HEK293 (cell line): ENCODE data around the gene SLC39A1.

Experiments used
- TRIM28 ChIP-seq: IDR thresholded peaks from 2 replicates; pipeline ENCODE4 v1.6.1; 2011; ENCODE audit warnings: low read length, control low read depth, borderline replicate concordance
- TSHZ1 ChIP-seq: fragments of 450-650 bp; formaldehyde crosslinking; IDR thresholded peaks from 2 replicates; pipeline ENCODE4 v1.5.1; 2016; ENCODE audit warnings: missing biosample characterization, missing genetic modification characterization, borderline replicate concordance
- ZNF169 ChIP-seq: fragments of 450-650 bp; formaldehyde crosslinking; IDR thresholded peaks from 2 replicates; pipeline ENCODE4 v1.5.1; 2016; ENCODE audit warnings: missing biosample characterization, missing genetic modification characterization
- ZNF174 ChIP-seq: fragments of 450-650 bp; formaldehyde crosslinking; IDR thresholded peaks from 2 replicates; pipeline ENCODE4 v1.5.0; 2017; ENCODE audit warnings: missing biosample characterization, mild to moderate bottlenecking, missing genetic modification characterization
- ZNF18 ChIP-seq: fragments of 450-650 bp; formaldehyde crosslinking; IDR thresholded peaks from 2 replicates; pipeline ENCODE4 v1.5.1; 2016; ENCODE audit warnings: missing biosample characterization, missing genetic modification characterization
- ZNF239 ChIP-seq: fragments of 450-650 bp; formaldehyde crosslinking; IDR thresholded peaks from 2 replicates; pipeline ENCODE4 v1.5.1; 2016; ENCODE audit warnings: missing biosample characterization, missing genetic modification characterization
- ZNF302 ChIP-seq: fragments of 450-650 bp; formaldehyde crosslinking; IDR thresholded peaks from 2 replicates; pipeline ENCODE4 v1.5.1; 2016; ENCODE audit warnings: missing biosample characterization, missing genetic modification characterization, low read depth
- ZNF335 ChIP-seq: fragments of 450-650 bp; formaldehyde crosslinking; conservative IDR thresholded peaks from 2 replicates; pipeline ENCODE4 v1.5.1; 2016; ENCODE audit warnings: missing biosample characterization, missing genetic modification characterization
- ZNF366 ChIP-seq: fragments of 450-650 bp; formaldehyde crosslinking; conservative IDR thresholded peaks from 2 replicates; pipeline ENCODE4 v1.5.1; 2016; ENCODE audit warnings: missing biosample characterization, missing genetic modification characterization
- ZNF394 ChIP-seq: fragments of 450-650 bp; formaldehyde crosslinking; IDR thresholded peaks from 2 replicates; pipeline ENCODE4 v1.5.1; 2016; ENCODE audit warnings: missing biosample characterization, missing genetic modification characterization, mild to moderate bottlenecking, moderate library complexity, borderline replicate concordance
- ZNF529 ChIP-seq: fragments of 450-650 bp; formaldehyde crosslinking; IDR thresholded peaks from 2 replicates; pipeline ENCODE4 v1.5.1; 2017; ENCODE audit warnings: missing genetic modification characterization, missing biosample characterization; ENCODE audit not compliant: insufficient replicate concordance
- ZNF610 ChIP-seq: fragments of 450-650 bp; formaldehyde crosslinking; IDR thresholded peaks from 2 replicates; pipeline ENCODE4 v1.5.1; 2016; ENCODE audit warnings: missing biosample characterization, missing genetic modification characterization, borderline replicate concordance
- ZNF707 ChIP-seq: fragments of 450-650 bp; formaldehyde crosslinking; IDR thresholded peaks from 2 replicates; pipeline ENCODE4 v1.5.1; 2016; ENCODE audit warnings: missing biosample characterization, missing genetic modification characterization
- ZNF791 ChIP-seq: fragments of 450-650 bp; formaldehyde crosslinking; IDR thresholded peaks from 2 replicates; pipeline ENCODE4 v1.5.1; 2016; ENCODE audit warnings: missing biosample characterization, missing genetic modification characterization
- ZNF830 ChIP-seq: fragments of 450-650 bp; IDR thresholded peaks from 2 replicates; pipeline ENCODE4 v1.5.0; 2018; ENCODE audit warnings: missing biosample characterization, missing genetic modification characterization, low read depth, mild to moderate bottlenecking, moderate library complexity
- ZNF843 ChIP-seq: fragments of 450-650 bp; formaldehyde crosslinking; IDR thresholded peaks from 2 replicates; pipeline ENCODE4 v1.5.1; 2016; ENCODE audit warnings: missing biosample characterization, missing genetic modification characterization
- ZSCAN16 ChIP-seq: fragments of 450-650 bp; formaldehyde crosslinking; IDR thresholded peaks from 2 replicates; pipeline ENCODE4 v1.5.1; 2016; ENCODE audit warnings: missing biosample characterization, missing genetic modification characterization
- TF ChIP-seq, protein P1 (sequence below): fragments of 450-650 bp; formaldehyde crosslinking; conservative IDR thresholded peaks from 2 replicates; pipeline ENCODE4 v1.5.1; 2016; ENCODE audit warnings: low read depth, missing biosample characterization, missing genetic modification characterization
- TF ChIP-seq, protein P2 (sequence below): fragments of 450-650 bp; formaldehyde crosslinking; IDR thresholded peaks from 2 replicates; pipeline ENCODE4 v1.5.1; 2017; ENCODE audit warnings: missing biosample characterization, missing genetic modification characterization
- TF ChIP-seq, protein P3 (sequence below): fragments of 450-650 bp; IDR thresholded peaks from 2 replicates; pipeline ENCODE4 v1.5.1; 2018; ENCODE audit warnings: missing biosample characterization, mild to moderate bottlenecking, missing genetic modification characterization
- TF ChIP-seq, protein P4 (sequence below): fragments of 450-650 bp; formaldehyde crosslinking; IDR thresholded peaks from 2 replicates; pipeline ENCODE4 v1.5.1; 2016; ENCODE audit warnings: missing biosample characterization, missing genetic modification characterization

Gene SLC39A1

DNA sequence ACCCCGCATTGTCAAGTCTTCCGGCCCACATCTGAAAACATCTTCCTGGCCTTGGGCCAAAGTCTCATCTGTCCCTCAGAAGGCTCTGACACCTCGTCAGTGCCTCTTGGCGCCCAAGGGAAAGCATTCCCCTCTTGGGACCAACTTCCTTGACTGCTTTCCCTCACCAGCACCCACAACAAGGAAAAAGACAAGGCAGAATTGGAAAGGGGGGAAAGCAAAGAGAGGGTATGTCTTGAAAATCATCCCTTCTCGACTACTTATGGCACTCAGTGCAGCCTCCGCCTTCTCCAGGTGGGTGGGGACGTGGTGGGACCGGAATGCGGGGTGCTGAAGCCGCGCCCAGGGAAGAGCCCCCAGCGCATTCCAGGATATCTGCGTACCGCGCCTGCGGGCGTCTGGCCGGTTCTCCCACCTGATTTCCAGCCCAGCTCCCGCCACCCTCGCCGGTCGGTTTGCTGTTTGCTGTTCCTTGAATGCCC, 554 bp upstream of the SLC39A1 start (continued):
- TF ChIP-seq ZNF18 (tag by site-specific recombination) (no peak), ZSCAN16 (tag by site-specific recombination) (peak; percentile 47; the same call in 1 of the 2 replicates), ZNF843 (tag by site-specific recombination) (no peak), ZNF174 (no peak), ZNF791 (tag by site-specific recombination) (no peak), ZNF366 (tag by site-specific recombination) (peak; percentile 82), ZNF610 (tag by site-specific recombination) (no peak), ZNF529 (tag by site-specific recombination) (no peak), ZNF394 (tag by site-specific recombination) (no peak), TSHZ1 (0 out of 2 replicates have a peak, but pooled peaks have one; percentile 1), ZNF239 (tag by site-specific recombination) (no peak), ZNF707 (no peak), ZNF335 (tag by site-specific recombination) (peak; percentile 64; the same call in 1 of the 2 replicates), ZNF302 (no peak), ZNF830 (tag by site-specific recombination) (no peak), TRIM28 (no peak), ZNF169 (no peak)
- TF ChIP-seq, protein P1, sequence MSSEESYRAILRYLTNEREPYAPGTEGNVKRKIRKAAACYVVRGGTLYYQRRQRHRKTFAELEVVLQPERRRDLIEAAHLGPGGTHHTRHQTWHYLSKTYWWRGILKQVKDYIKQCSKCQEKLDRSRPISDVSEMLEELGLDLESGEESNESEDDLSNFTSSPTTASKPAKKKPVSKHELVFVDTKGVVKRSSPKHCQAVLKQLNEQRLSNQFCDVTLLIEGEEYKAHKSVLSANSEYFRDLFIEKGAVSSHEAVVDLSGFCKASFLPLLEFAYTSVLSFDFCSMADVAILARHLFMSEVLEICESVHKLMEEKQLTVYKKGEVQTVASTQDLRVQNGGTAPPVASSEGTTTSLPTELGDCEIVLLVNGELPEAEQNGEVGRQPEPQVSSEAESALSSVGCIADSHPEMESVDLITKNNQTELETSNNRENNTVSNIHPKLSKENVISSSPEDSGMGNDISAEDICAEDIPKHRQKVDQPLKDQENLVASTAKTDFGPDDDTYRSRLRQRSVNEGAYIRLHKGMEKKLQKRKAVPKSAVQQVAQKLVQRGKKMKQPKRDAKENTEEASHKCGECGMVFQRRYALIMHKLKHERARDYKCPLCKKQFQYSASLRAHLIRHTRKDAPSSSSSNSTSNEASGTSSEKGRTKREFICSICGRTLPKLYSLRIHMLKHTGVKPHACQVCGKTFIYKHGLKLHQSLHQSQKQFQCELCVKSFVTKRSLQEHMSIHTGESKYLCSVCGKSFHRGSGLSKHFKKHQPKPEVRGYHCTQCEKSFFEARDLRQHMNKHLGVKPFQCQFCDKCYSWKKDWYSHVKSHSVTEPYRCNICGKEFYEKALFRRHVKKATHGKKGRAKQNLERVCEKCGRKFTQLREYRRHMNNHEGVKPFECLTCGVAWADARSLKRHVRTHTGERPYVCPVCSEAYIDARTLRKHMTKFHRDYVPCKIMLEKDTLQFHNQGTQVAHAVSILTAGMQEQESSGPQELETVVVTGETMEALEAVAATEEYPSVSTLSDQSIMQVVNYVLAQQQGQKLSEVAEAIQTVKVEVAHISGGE, result peak; percentile 87
- TF ChIP-seq, protein P2, sequence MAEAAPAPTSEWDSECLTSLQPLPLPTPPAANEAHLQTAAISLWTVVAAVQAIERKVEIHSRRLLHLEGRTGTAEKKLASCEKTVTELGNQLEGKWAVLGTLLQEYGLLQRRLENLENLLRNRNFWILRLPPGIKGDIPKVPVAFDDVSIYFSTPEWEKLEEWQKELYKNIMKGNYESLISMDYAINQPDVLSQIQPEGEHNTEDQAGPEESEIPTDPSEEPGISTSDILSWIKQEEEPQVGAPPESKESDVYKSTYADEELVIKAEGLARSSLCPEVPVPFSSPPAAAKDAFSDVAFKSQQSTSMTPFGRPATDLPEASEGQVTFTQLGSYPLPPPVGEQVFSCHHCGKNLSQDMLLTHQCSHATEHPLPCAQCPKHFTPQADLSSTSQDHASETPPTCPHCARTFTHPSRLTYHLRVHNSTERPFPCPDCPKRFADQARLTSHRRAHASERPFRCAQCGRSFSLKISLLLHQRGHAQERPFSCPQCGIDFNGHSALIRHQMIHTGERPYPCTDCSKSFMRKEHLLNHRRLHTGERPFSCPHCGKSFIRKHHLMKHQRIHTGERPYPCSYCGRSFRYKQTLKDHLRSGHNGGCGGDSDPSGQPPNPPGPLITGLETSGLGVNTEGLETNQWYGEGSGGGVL (tag by site-specific recombination), result peak; percentile 30; the same call in 1 of the 2 replicates
- TF ChIP-seq, protein P3, sequence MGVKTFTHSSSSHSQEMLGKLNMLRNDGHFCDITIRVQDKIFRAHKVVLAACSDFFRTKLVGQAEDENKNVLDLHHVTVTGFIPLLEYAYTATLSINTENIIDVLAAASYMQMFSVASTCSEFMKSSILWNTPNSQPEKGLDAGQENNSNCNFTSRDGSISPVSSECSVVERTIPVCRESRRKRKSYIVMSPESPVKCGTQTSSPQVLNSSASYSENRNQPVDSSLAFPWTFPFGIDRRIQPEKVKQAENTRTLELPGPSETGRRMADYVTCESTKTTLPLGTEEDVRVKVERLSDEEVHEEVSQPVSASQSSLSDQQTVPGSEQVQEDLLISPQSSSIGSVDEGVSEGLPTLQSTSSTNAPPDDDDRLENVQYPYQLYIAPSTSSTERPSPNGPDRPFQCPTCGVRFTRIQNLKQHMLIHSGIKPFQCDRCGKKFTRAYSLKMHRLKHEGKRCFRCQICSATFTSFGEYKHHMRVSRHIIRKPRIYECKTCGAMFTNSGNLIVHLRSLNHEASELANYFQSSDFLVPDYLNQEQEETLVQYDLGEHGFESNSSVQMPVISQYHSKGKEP (tag by site-specific recombination), result no peak
- TF ChIP-seq, protein P4, sequence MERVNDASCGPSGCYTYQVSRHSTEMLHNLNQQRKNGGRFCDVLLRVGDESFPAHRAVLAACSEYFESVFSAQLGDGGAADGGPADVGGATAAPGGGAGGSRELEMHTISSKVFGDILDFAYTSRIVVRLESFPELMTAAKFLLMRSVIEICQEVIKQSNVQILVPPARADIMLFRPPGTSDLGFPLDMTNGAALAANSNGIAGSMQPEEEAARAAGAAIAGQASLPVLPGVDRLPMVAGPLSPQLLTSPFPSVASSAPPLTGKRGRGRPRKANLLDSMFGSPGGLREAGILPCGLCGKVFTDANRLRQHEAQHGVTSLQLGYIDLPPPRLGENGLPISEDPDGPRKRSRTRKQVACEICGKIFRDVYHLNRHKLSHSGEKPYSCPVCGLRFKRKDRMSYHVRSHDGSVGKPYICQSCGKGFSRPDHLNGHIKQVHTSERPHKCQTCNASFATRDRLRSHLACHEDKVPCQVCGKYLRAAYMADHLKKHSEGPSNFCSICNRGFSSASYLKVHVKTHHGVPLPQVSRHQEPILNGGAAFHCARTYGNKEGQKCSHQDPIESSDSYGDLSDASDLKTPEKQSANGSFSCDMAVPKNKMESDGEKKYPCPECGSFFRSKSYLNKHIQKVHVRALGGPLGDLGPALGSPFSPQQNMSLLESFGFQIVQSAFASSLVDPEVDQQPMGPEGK (tag by site-specific recombination), result peak; percentile 85
